PC-9 (cell line): ENCODE data around the gene NUDT3. TPM values are rescaled to one million over a fixed set of nuclear protein-coding genes. Genes with fewer than 3 reads are reported as not detected.
A peak's percentile ranks its signal among the peaks of the same experiment; 100 is the strongest.
"Not testable (repeated sequence)": the region's sequence is repeated elsewhere in the genome, so short reads cannot be mapped to it uniquely, and the experiment has no call there.

Source experiments
- BruUV-seq: library from RNA; stranded (reverse); fragments of 400-500 nt; replicated peaks from 2 replicates; lab custom pipeline; 2021; lab: Mats Ljungman, UMichigan
- CTCF ChIA-PET: fragments of 300-600 bp; sonication (Branson Sonifier 250); formaldehyde crosslinking; loops from one replicate; lab custom pipeline; 2022; ENCODE audit warnings: antibody characterized with exemption; lab: Charles Lee
- POLR2A ChIA-PET: fragments of 300-600 bp; sonication (Branson Sonifier 250); formaldehyde crosslinking; loops from one replicate; lab custom pipeline; 2022; ENCODE audit warnings: antibody characterized with exemption; ENCODE audit not compliant: unreplicated experiment; lab: Charles Lee
- DNase-seq, 2 experiments: peaks; one replicate each; pipeline versions ENCODE4 v3.0.0 to v3.0.0-alpha.2; 2015 to 2022; ENCODE audit warnings: mixed read lengths in 1 of 2
- H2AFZ ChIP-seq: fragments of 200-600 bp; sonication (generic); 2 replicates; pipeline ENCODE4 v1.8.1; 2017; ENCODE audit warnings: antibody characterized with exemption
- H3F3A ChIP-seq: fragments of 200-600 bp; sonication (generic); 2 replicates; pipeline ENCODE4 v1.8.1; 2017; ENCODE audit warnings: antibody characterized with exemption, mild to moderate bottlenecking, low read depth; ENCODE audit not compliant: insufficient read depth
- H3K27ac ChIP-seq: fragments of 200-600 bp; sonication (generic); 2 replicates; pipeline ENCODE4 v1.6.1; 2016; ENCODE audit warnings: mixed run types
- H3K27me3 ChIP-seq: fragments of 200-600 bp; sonication (generic); 2 replicates; pipeline ENCODE4 v1.6.1; 2016; ENCODE audit warnings: low read depth, mixed run types; ENCODE audit not compliant: insufficient read depth
- H3K36me3 ChIP-seq: fragments of 200-600 bp; sonication (generic); 2 replicates; pipeline ENCODE4 v1.6.1; 2016; ENCODE audit warnings: low read depth, mixed run types
- H3K4me1 ChIP-seq: fragments of 200-600 bp; sonication (generic); replicated peaks from 2 replicates; pipeline ENCODE4 v1.6.1; 2016; ENCODE audit warnings: mixed run types; ENCODE audit not compliant: insufficient read depth
- H3K4me2 ChIP-seq: fragments of 200-600 bp; sonication (generic); 2 replicates; pipeline ENCODE4 v1.6.1; 2017; ENCODE audit warnings: mixed run types
- H3K4me3 ChIP-seq: fragments of 200-600 bp; sonication (generic); 2 replicates; pipeline ENCODE4 v1.6.1; 2016; ENCODE audit warnings: mixed run types
- H3K79me2 ChIP-seq: fragments of 200-600 bp; sonication (generic); 2 replicates; pipeline ENCODE4 v1.6.1; 2017; ENCODE audit warnings: low read depth, mixed run types
- H3K9me2 ChIP-seq: fragments of 200-600 bp; sonication (generic); 2 replicates; pipeline ENCODE4 v1.8.1; 2017; ENCODE audit warnings: mild to moderate bottlenecking; ENCODE audit not compliant: insufficient read depth
- H3K9me3 ChIP-seq: fragments of 200-600 bp; sonication (generic); 2 replicates; pipeline ENCODE4 v1.8.1; 2016; ENCODE audit warnings: low read depth; ENCODE audit not compliant: insufficient read depth
- H4K20me1 ChIP-seq: fragments of 200-600 bp; sonication (generic); 2 replicates; pipeline ENCODE4 v1.8.1; 2017; ENCODE audit not compliant: insufficient read depth
- EZH2 ChIP-seq: fragments of 200-600 bp; sonication (generic); IDR thresholded peaks from 2 replicates; pipeline ENCODE4 v1.8.0; 2017; ENCODE audit warnings: antibody characterized with exemption, low read depth
- intact Hi-C: fragments of 100-400 bp; cut with micrococcal nuclease; formaldehyde crosslinking; loops from one replicate; pipeline ENCODE4 v1.10.0; 2022; ENCODE audit not compliant: unreplicated experiment
- total RNA-seq: library from RNA; stranded (reverse); gene quantifications from 2 replicates; pipeline ENCODE4 v1.2.3, GENCODE V29; 2021
- TF ChIP-seq, protein P1 (sequence below): fragments of 200-600 bp; sonication (generic); conservative IDR thresholded peaks from 2 replicates; pipeline ENCODE4 v1.6.1; 2017; ENCODE audit warnings: mixed run types, antibody characterized with exemption, mild to moderate bottlenecking, moderate library complexity

NUDT3 gene
- total RNA-seq, 1 experiment from 2014 or later = 19.1 TPM

GRCh38 chr6:34246563-34247391 lies 145.7 kb downstream of the NUDT3 start:
- DNase-seq = peak; percentile 72 to 75
- H3K27ac ChIP-seq = peak overlapping the region; percentile 83
- no peaks in the 10 kb centered on the region for H3K9me3 ChIP-seq
- H2AFZ ChIP-seq = no peak overlapping the region
- intact Hi-C loops = loop anchor here (5.0 to 10.0 kb wide), 3 partner anchors 462 to 896 kb away; partner anchors contain the start of genes BLTP3A, LEMD2 and TCP11
- no peaks in the 10 kb centered on the region for H3K27me3 ChIP-seq
- no TSS peak for BruUV-seq
- no peak for TF ChIP-seq EZH2
- TF ChIP-seq, protein P1, sequence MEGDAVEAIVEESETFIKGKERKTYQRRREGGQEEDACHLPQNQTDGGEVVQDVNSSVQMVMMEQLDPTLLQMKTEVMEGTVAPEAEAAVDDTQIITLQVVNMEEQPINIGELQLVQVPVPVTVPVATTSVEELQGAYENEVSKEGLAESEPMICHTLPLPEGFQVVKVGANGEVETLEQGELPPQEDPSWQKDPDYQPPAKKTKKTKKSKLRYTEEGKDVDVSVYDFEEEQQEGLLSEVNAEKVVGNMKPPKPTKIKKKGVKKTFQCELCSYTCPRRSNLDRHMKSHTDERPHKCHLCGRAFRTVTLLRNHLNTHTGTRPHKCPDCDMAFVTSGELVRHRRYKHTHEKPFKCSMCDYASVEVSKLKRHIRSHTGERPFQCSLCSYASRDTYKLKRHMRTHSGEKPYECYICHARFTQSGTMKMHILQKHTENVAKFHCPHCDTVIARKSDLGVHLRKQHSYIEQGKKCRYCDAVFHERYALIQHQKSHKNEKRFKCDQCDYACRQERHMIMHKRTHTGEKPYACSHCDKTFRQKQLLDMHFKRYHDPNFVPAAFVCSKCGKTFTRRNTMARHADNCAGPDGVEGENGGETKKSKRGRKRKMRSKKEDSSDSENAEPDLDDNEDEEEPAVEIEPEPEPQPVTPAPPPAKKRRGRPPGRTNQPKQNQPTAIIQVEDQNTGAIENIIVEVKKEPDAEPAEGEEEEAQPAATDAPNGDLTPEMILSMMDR = peak; percentile 62; the same call in 1 of the 2 replicates
- H3K9me2 ChIP-seq = no peaks in the 10 kb centered on the region
- CTCF ChIA-PET = interaction anchor here (0.8 to 1.1 kb wide), 3 partner anchors 51 to 83 kb away, joined by 3 to 6 read pairs (median 3); no protein-coding TSS in a partner anchor
- peak overlapping the region; percentile 95 for H3K4me2 ChIP-seq
- H3K79me2 ChIP-seq = peaks cover 24% of the 10 kb centered on the region
- peaks cover 5% of the 10 kb centered on the region; the same call in 1 of the 2 replicates for H4K20me1 ChIP-seq
- H3K4me1 ChIP-seq = peaks cover 64% of the 10 kb centered on the region
- peaks cover 10% of the 10 kb centered on the region for H3K36me3 ChIP-seq
- POLR2A ChIA-PET = interaction anchor here (0.6 to 0.8 kb wide), 3 partner anchors 10 to 309 kb away, joined by 5 read pairs; partner anchors contain the start of genes HMGA1 and SPDEF
- peaks cover 66% of the 10 kb centered on the region for H3F3A ChIP-seq
- H3K4me3 ChIP-seq = no peak overlapping the region; the same call in 1 of the 2 replicates

DNA sequence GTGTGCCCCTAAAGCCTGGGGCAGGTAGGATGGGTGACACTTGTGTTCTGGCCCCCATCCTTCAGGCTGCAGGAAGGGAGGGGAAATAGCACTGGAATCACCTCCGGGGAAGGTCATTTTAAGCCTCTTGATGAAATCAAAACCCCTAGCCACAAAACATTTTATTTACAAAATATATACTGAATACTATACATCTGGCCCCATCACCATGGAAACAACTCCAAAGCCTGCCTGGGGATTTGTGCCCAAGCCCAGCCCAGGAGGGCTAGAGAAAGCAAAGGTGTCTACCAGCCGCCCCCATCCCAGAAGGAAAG lies 146.3 kb downstream of the NUDT3 start:
- TF ChIP-seq, protein P1 = no peak
- no peak for TF ChIP-seq EZH2
- H3K9me3 ChIP-seq = no peaks in the 10 kb centered on the region
- H2AFZ ChIP-seq = no peak overlapping the region
- H3K4me3 ChIP-seq = no peak overlapping the region; the same call in 1 of the 2 replicates
- H3K9me2 ChIP-seq = no peaks in the 10 kb centered on the region
- H3K36me3 ChIP-seq = peaks cover 15% of the 10 kb centered on the region
- peak overlapping the region; percentile 83 for H3K27ac ChIP-seq
- H3F3A ChIP-seq = peaks cover 72% of the 10 kb centered on the region
- DNase-seq = no peak
- intact Hi-C loops = loop anchor here (5.0 to 10.0 kb wide), 3 partner anchors 461 to 896 kb away; partner anchors contain the start of genes BLTP3A, LEMD2 and TCP11
- peaks cover 5% of the 10 kb centered on the region; the same call in 1 of the 2 replicates for H4K20me1 ChIP-seq
- peak overlapping the region; percentile 95; the same call in 1 of the 2 replicates for H3K4me2 ChIP-seq
- CTCF ChIA-PET = interaction anchor here (0.8 to 1.0 kb wide), 2 partner anchors 50 to 83 kb away, joined by 3 to 6 read pairs; no protein-coding TSS in a partner anchor
- peaks cover 30% of the 10 kb centered on the region for H3K79me2 ChIP-seq
- no TSS peak for BruUV-seq
- POLR2A ChIA-PET = interaction anchor here (0.6 to 0.8 kb wide), 2 partner anchors 10 to 24 kb away, joined by 5 read pairs; partner anchors contain the start of gene HMGA1
- H3K27me3 ChIP-seq = no peaks in the 10 kb centered on the region
- H3K4me1 ChIP-seq = peaks cover 70% of the 10 kb centered on the region

- H3K9me2 ChIP-seq, H4K20me1 ChIP-seq, H3K9me3 ChIP-seq, DNase-seq, BruUV-seq, H2AFZ ChIP-seq, H3K4me3 ChIP-seq, POLR2A ChIA-PET, H3K27me3 ChIP-seq: not testable (repeated sequence)
- Histone ChIP-seq H3K27ac (peak overlapping the region; percentile 83), H3K4me2 (peak overlapping the region; percentile 95), H3K79me2 (peaks cover 34% of the 10 kb centered on the region), H3K4me1 (peaks cover 74% of the 10 kb centered on the region), H3K36me3 (peaks cover 20% of the 10 kb centered on the region), H3F3A (peaks cover 77% of the 10 kb centered on the region)
- intact Hi-C loops = loop anchor here (5.0 to 10.0 kb wide), 3 partner anchors 461 to 897 kb away; partner anchors contain the start of genes BLTP3A, LEMD2 and TCP11
- CTCF ChIA-PET = interaction anchor here (0.8 to 1.0 kb wide), 2 partner anchors 50 to 82 kb away, joined by 3 to 6 read pairs; no protein-coding TSS in a partner anchor
Measured at GRCh38 chr6:34245761-34246140, 146.7 kb downstream of the NUDT3 start.

DNA sequence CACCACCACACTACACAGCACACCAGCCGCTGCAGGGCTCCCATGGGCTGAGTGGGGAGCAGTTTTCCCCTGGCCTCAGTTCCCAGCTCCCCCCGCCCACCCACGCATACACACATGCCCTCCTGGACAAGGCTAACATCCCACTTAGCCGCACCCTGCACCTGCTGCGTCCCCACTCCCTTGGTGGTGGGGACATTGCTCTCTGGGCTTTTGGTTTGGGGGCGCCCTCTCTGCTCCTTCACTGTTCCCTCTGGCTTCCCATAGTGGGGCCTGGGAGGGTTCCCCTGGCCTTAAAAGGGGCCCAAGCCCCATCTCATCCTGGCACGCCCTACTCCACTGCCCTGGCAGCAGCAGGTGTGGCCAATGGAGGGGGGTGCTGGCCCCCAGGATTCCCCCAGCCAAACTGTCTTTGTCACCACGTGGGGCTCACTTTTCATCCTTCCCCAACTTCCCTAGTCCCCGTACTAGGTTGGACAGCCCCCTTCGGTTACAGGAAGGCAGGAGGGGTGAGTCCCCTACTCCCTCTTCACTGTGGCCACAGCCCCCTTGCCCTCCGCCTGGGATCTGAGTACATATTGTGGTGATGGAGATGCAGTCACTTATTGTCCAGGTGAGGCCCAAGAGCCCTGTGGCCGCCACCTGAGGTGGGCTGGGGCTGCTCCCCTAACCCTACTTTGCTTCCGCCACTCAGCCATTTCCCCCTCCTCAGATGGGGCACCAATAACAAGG lies 147.3 kb downstream of the NUDT3 start:
- BruUV-seq = TSS peak; percentile 45
- Histone ChIP-seq H3K36me3 (peaks cover 25% of the 10 kb centered on the region), H3K4me2 (peak overlapping the region; percentile 95), H3K79me2 (peaks cover 40% of the 10 kb centered on the region), H3K4me1 (peaks cover 80% of the 10 kb centered on the region), H3F3A (peaks cover 82% of the 10 kb centered on the region), H3K27ac (peak overlapping the region; percentile 83)
- H4K20me1 ChIP-seq, DNase-seq, H3K9me2 ChIP-seq, H2AFZ ChIP-seq, H3K27me3 ChIP-seq, H3K4me3 ChIP-seq, H3K9me3 ChIP-seq: not testable (repeated sequence)
- ChIA-PET CTCF (interaction anchor here (0.6 to 1.3 kb wide), 5 partner anchors 9 to 170 kb away, joined by 5 to 14 read pairs (median 6); partner anchors contain the start of gene HMGA1), POLR2A (interaction anchor here (0.5 to 0.6 kb wide), 2 partner anchors 55 to 932 kb away, joined by 4 to 6 read pairs; no protein-coding TSS in a partner anchor)
- intact Hi-C loops = loop anchor here (5.0 to 10.0 kb wide), 3 partner anchors 460 to 897 kb away; partner anchors contain the start of genes BLTP3A, LEMD2 and TCP11
